Measurements from ENCODE around the gene RASGRF2.
A peak's percentile ranks its signal among the peaks of the same experiment; 100 is the strongest.

Gene RASGRF2

GRCh38 chr5:81162501-81162900 is 202.3 kb downstream of the RASGRF2 start:
- H3K4me3 ChIP-seq (replicated peaks in 1 of 2; ENCODE audit: low read depth in 2 of 2, low read length in 2 of 2) = no peak overlapping the region
- no peak for DNase-seq (ENCODE audit: low read depth in 2 of 2)
- TF ChIP-seq CTCF (IDR thresholded peaks at IDR 0.05; ENCODE audit: low read depth, low read length) = no peak

- no peak for TF ChIP-seq CTCF (IDR thresholded peaks at IDR 0.05; ENCODE audit: low read depth, low read length)
- no peak overlapping the region for H3K4me3 ChIP-seq (replicated peaks in 1 of 2; ENCODE audit: low read depth in 2 of 2, low read length in 2 of 2)
- no peak for DNase-seq (ENCODE audit: low read depth in 2 of 2)
Observed at GRCh38 chr5:81163651-81164050, 203.5 kb downstream of the RASGRF2 start.

GRCh38 chr5:81164476-81164875 is 204.3 kb downstream of the RASGRF2 start:
- no peak for TF ChIP-seq CTCF (IDR thresholded peaks at IDR 0.05; ENCODE audit: low read depth, low read length)
- no peak overlapping the region for H3K4me3 ChIP-seq (replicated peaks in 1 of 2; ENCODE audit: low read depth in 2 of 2, low read length in 2 of 2)
- no peak for DNase-seq (ENCODE audit: low read depth in 2 of 2)

GRCh38 chr5:81164936-81165335 is 204.8 kb downstream of the RASGRF2 start:
- no peak overlapping the region for H3K4me3 ChIP-seq (replicated peaks in 1 of 2; ENCODE audit: low read depth in 2 of 2, low read length in 2 of 2)
- DNase-seq (ENCODE audit: low read depth in 2 of 2) = peak in 1 of 2 donors; percentile 19
- TF ChIP-seq CTCF (IDR thresholded peaks at IDR 0.05; ENCODE audit: low read depth, low read length) = no peak

GRCh38 chr5:81165493-81166119 is 205.4 kb downstream of the RASGRF2 start:
- TF ChIP-seq CTCF (IDR thresholded peaks at IDR 0.05; ENCODE audit: low read depth, low read length) = peak; percentile 75

GRCh38 chr5:81166430-81166829 is 206.3 kb downstream of the RASGRF2 start:
- no peak for DNase-seq (ENCODE audit: low read depth in 2 of 2)
- no peak for TF ChIP-seq CTCF (IDR thresholded peaks at IDR 0.05; ENCODE audit: low read depth, low read length)

More at GRCh38 chr5:81165493-81166119, 205.4 kb downstream of the RASGRF2 start:
- DNase-seq (ENCODE audit: low read depth in 2 of 2) = peak; percentile 54 to 76
- no peak overlapping the region for H3K4me3 ChIP-seq (replicated peaks in 1 of 2; ENCODE audit: low read depth in 2 of 2, low read length in 2 of 2)

GRCh38 chr5:81167078-81167477 is 206.9 kb downstream of the RASGRF2 start:
- no peak for TF ChIP-seq CTCF (IDR thresholded peaks at IDR 0.05; ENCODE audit: low read depth, low read length)
- no peak for DNase-seq (ENCODE audit: low read depth in 2 of 2)
- no peak overlapping the region for H3K4me3 ChIP-seq (replicated peaks in 1 of 2; ENCODE audit: low read depth in 2 of 2, low read length in 2 of 2)

More at GRCh38 chr5:81166430-81166829, 206.3 kb downstream of the RASGRF2 start:
- no peak overlapping the region for H3K4me3 ChIP-seq (replicated peaks in 1 of 2; ENCODE audit: low read depth in 2 of 2, low read length in 2 of 2)

Measured in cardiac fibroblast (primary cell).